Epidermal melanocyte (primary cell): ENCODE measurements around the gene OR52A1.
"Not testable (repeated sequence)": the region's sequence is repeated elsewhere in the genome, so short reads cannot be mapped to it uniquely, and the experiment has no call there.

Experiments used
- DNase-seq: peaks from one replicate; pipeline ENCODE4 v3.0.0; 2011; ENCODE audit warnings: low spot score; ENCODE audit not compliant: insufficient read length

Gene OR52A1

GRCh38 chr11:5154657-5155056, at the start of gene OR52A1:
Gene OR52A1, minus strand, starts transcription at chr11:5154757. Its CDS starts 2,388 bp downstream, at chr11:5152369.
- no peak for DNase-seq

- DNase-seq = no peak
Measured at GRCh38 chr11:5203366-5203765, 48.8 kb upstream of the OR52A1 start.

- no peak for DNase-seq
Measured at GRCh38 chr11:5200582-5200981, 46.0 kb upstream of the OR52A1 start, which contains the start of gene OR51V1. Gene OR51V1, minus strand, starts transcription at chr11:5200682. Its CDS starts 0 bp downstream, at chr11:5200682.

- DNase-seq = no peak
Measured at GRCh38 chr11:5198285-5198684, 43.7 kb upstream of the OR52A1 start.

- DNase-seq = no peak
Measured at GRCh38 chr11:5197536-5197935, 43.0 kb upstream of the OR52A1 start.

GRCh38 chr11:5196731-5197130, 42.2 kb upstream of the OR52A1 start:
- DNase-seq = no peak

GRCh38 chr11:5196067-5196466, 41.5 kb upstream of the OR52A1 start:
- no peak for DNase-seq

GRCh38 chr11:5192738-5193137, 38.2 kb upstream of the OR52A1 start:
- no peak for DNase-seq

- DNase-seq = no peak
Measured at GRCh38 chr11:5188201-5188600, 33.6 kb upstream of the OR52A1 start.

GRCh38 chr11:5178046-5178837, 23.7 kb upstream of the OR52A1 start:
- no peak for DNase-seq

GRCh38 chr11:5174934-5175333, 20.4 kb upstream of the OR52A1 start:
- DNase-seq = no peak

GRCh38 chr11:5171856-5172255, 17.3 kb upstream of the OR52A1 start:
- DNase-seq = no peak

GRCh38 chr11:5165898-5166297, 11.3 kb upstream of the OR52A1 start:
- not testable (repeated sequence) for DNase-seq

GRCh38 chr11:5164807-5165206, 10.2 kb upstream of the OR52A1 start:
- not testable (repeated sequence) for DNase-seq

- DNase-seq = not testable (repeated sequence)
Measured at GRCh38 chr11:5161045-5161444, 6.5 kb upstream of the OR52A1 start.

- not testable (repeated sequence) for DNase-seq
Measured at GRCh38 chr11:5160217-5160616, 5.7 kb upstream of the OR52A1 start.

- no peak for DNase-seq
Measured at GRCh38 chr11:5159806-5160205, 5.2 kb upstream of the OR52A1 start.

- DNase-seq = no peak
Measured at GRCh38 chr11:5153574-5154431, 754 bp downstream of the OR52A1 start.

GRCh38 chr11:5151713-5152153, 2.8 kb downstream of the OR52A1 start:
- no peak for DNase-seq

- DNase-seq = not testable (repeated sequence)
Measured at GRCh38 chr11:5144206-5144605, 10.4 kb downstream of the OR52A1 start.

GRCh38 chr11:5137996-5138395, 16.6 kb downstream of the OR52A1 start, which contains the start of gene OR52A5:
Gene OR52A5, minus strand, starts transcription at chr11:5138356. Its CDS starts 5,714 bp downstream, at chr11:5132642.
- no peak for DNase-seq

- no peak for DNase-seq
Measured at GRCh38 chr11:5137014-5137413, 17.5 kb downstream of the OR52A1 start.
